Trophoblast cell (in vitro differentiated cells and primary cell): ENCODE data around the gene COPS8.

ENCODE experiments used
- DNase-seq, 2 donors: peaks; one replicate each; pipeline ENCODE4 v3.0.0-alpha.2; 2016
- H2AFZ ChIP-seq: 2 replicates; pipeline ENCODE4 v1.6.1; 2013; ENCODE audit warnings: low read length, moderate library complexity, mild to moderate bottlenecking; ENCODE audit not compliant: insufficient read depth, poor library complexity
- H2AK5ac ChIP-seq: 2 replicates; pipeline ENCODE4 v1.6.1; 2013; ENCODE audit warnings: mild to moderate bottlenecking, low read length
- H2BK120ac ChIP-seq: 2 replicates; pipeline ENCODE4 v1.6.1; 2013; ENCODE audit warnings: low read length, mild to moderate bottlenecking, moderate library complexity; ENCODE audit not compliant: insufficient read depth, poor library complexity
- H2BK12ac ChIP-seq: 2 replicates; pipeline ENCODE4 v1.6.1; 2013; ENCODE audit warnings: mild to moderate bottlenecking, low read length, moderate library complexity
- H2BK5ac ChIP-seq: 2 replicates; pipeline ENCODE4 v1.6.1; 2013; ENCODE audit warnings: low read length, low read depth, moderate library complexity, mild to moderate bottlenecking; ENCODE audit not compliant: poor library complexity
- H3K14ac ChIP-seq: 2 replicates; pipeline ENCODE4 v1.6.1; 2013; ENCODE audit warnings: mild to moderate bottlenecking, low read length
- H3K18ac ChIP-seq: 2 replicates; pipeline ENCODE4 v1.6.1; 2013; ENCODE audit warnings: mild to moderate bottlenecking, low read length
- H3K23ac ChIP-seq: 2 replicates; pipeline ENCODE4 v1.6.1; 2013; ENCODE audit warnings: low read length
- H3K27ac ChIP-seq: 2 replicates; pipeline ENCODE4 v1.5.1; 2013; ENCODE audit warnings: low read depth, mild to moderate bottlenecking, inconsistent platforms, low read length, moderate library complexity
- H3K27me3 ChIP-seq: 2 replicates; pipeline ENCODE4 v1.6.1; 2013; ENCODE audit warnings: inconsistent platforms, mild to moderate bottlenecking, low read length, moderate library complexity; ENCODE audit not compliant: insufficient read depth
- H3K36me3 ChIP-seq, 2 experiments: 1 replicate in 1 of 2; 2 replicates in 1 of 2; pipeline ENCODE4 v1.6.1; 2013; ENCODE audit warnings: low read length in 2 of 2, mild to moderate bottlenecking in 2 of 2, moderate library complexity in 1 of 2; ENCODE audit not compliant: insufficient read depth in 2 of 2, control insufficient read depth in 1 of 2
- H3K4ac ChIP-seq: 2 replicates; pipeline ENCODE4 v1.6.1; 2013; ENCODE audit warnings: low read depth, mild to moderate bottlenecking, low read length, moderate library complexity
- H3K4me1 ChIP-seq, 2 experiments: 1 replicate in 1 of 2; 2 replicates in 1 of 2; pipeline ENCODE4 v1.6.1; 2013; ENCODE audit warnings: low read length in 2 of 2, mild to moderate bottlenecking in 2 of 2, moderate library complexity in 1 of 2; ENCODE audit not compliant: insufficient read depth in 2 of 2, control insufficient read depth in 1 of 2
- H3K4me2 ChIP-seq: 2 replicates; pipeline ENCODE4 v1.6.1; 2013; ENCODE audit warnings: inconsistent platforms, mild to moderate bottlenecking, low read length, moderate library complexity
- H3K4me3 ChIP-seq: 2 replicates; pipeline ENCODE4 v1.5.1; 2013; ENCODE audit warnings: mild to moderate bottlenecking, low read depth, low read length, inconsistent platforms
- H3K79me1 ChIP-seq: one replicate; pipeline ENCODE4 v1.6.1; 2013; ENCODE audit warnings: low read length
- H3K79me2 ChIP-seq: 2 replicates; pipeline ENCODE4 v1.6.1; 2013; ENCODE audit warnings: low read length, mild to moderate bottlenecking; ENCODE audit not compliant: control insufficient read depth, insufficient read depth, poor library complexity
- H3K9ac ChIP-seq: 2 replicates; pipeline ENCODE4 v1.6.1; 2013; ENCODE audit warnings: mild to moderate bottlenecking, low read length
- H3K9me3 ChIP-seq: 2 replicates; pipeline ENCODE4 v1.6.1; 2013; ENCODE audit warnings: low read depth, mild to moderate bottlenecking, control low read depth, inconsistent platforms, low read length; ENCODE audit not compliant: insufficient read depth
- H4K12ac ChIP-seq: 2 replicates; pipeline ENCODE4 v1.6.1; 2013; ENCODE audit warnings: low read depth, mild to moderate bottlenecking, low read length, moderate library complexity
- H4K8ac ChIP-seq: 2 replicates; pipeline ENCODE4 v1.6.1; 2013; ENCODE audit warnings: low read depth, mild to moderate bottlenecking, low read length, moderate library complexity
- H4K91ac ChIP-seq: one replicate; pipeline ENCODE4 v1.6.1; 2013; ENCODE audit warnings: low read depth, mild to moderate bottlenecking, low read length, moderate library complexity
- WGBS: extraction: QIAGEN DNeasy Blood & Tissue Kit; methylation state at CpG from one replicate; pipeline ENCODE4 v1.1.7; 2013; ENCODE audit warnings: missing lambda C conversion rate; ENCODE audit not compliant: insufficient read length, insufficient coverage; ENCODE audit errors: extremely low coverage; 5-methylcytosine and 5-hydroxymethylcytosine counted together

The COPS8 gene

DNA sequence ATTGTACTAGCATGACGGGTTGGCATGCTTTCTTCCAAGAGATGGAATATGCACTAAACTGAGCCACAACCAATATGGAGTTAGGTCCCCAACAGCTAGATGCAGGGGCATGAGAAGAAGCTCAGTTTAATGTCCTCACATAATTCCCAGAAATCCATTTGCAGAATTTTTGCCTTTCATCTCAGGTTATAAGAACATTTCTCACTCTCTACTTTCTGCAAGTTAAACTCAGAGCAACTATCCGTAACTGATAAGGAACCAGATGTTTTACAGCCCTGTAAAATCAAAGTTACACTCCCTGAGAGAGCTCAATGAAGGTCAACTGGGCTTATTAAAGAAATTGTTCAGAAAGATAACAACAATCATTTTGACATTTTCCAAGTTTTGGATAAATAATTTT, 30.7 kb downstream of the COPS8 start:
- no peak overlapping the region for H2AK5ac ChIP-seq
- no peak overlapping the region for H3K23ac ChIP-seq
- H3K18ac ChIP-seq: no peak overlapping the region
- no peaks in the 10 kb centered on the region for H3K36me3 ChIP-seq
- H3K9me3 ChIP-seq: no peaks in the 10 kb centered on the region
- H4K12ac ChIP-seq: no peak overlapping the region
- no peak overlapping the region for H4K8ac ChIP-seq
- H2BK12ac ChIP-seq: no peak overlapping the region
- H2BK5ac ChIP-seq: no peak overlapping the region
- no peak overlapping the region for H3K4me2 ChIP-seq
- no peak overlapping the region for H3K9ac ChIP-seq
- no peaks in the 10 kb centered on the region for H3K27me3 ChIP-seq
- H4K91ac ChIP-seq: no peak overlapping the region
- no peak overlapping the region for H3K4ac ChIP-seq
- H3K4me3 ChIP-seq: no peak overlapping the region
- H3K14ac ChIP-seq: no peak overlapping the region
- no peak overlapping the region for H2BK120ac ChIP-seq
- no peaks in the 10 kb centered on the region for H3K4me1 ChIP-seq
- H3K79me2 ChIP-seq: no peaks in the 10 kb centered on the region
- H2AFZ ChIP-seq: no peak overlapping the region
- no CpG with 5 or more reads among the region's 2 CpGs for WGBS
- DNase-seq: no peak
- H3K79me1 ChIP-seq: no peaks in the 10 kb centered on the region
- no peak overlapping the region for H3K27ac ChIP-seq

- no peak overlapping the region for H2AK5ac ChIP-seq
- no peak overlapping the region for H4K91ac ChIP-seq
- no peak overlapping the region for H4K8ac ChIP-seq
- no peaks in the 10 kb centered on the region for H3K79me2 ChIP-seq
- H3K36me3 ChIP-seq: no peaks in the 10 kb centered on the region
- H3K18ac ChIP-seq: no peak overlapping the region
- no peak overlapping the region for H3K27ac ChIP-seq
- H2BK5ac ChIP-seq: no peak overlapping the region
- WGBS: no CpG with 5 or more reads among the region's 1 CpG
- H3K9me3 ChIP-seq: no peaks in the 10 kb centered on the region
- no peaks in the 10 kb centered on the region for H3K79me1 ChIP-seq
- H3K9ac ChIP-seq: no peak overlapping the region
- no peaks in the 10 kb centered on the region for H3K4me1 ChIP-seq
- no peak for DNase-seq
- H3K4me2 ChIP-seq: no peak overlapping the region
- no peak overlapping the region for H4K12ac ChIP-seq
- H3K14ac ChIP-seq: no peak overlapping the region
- no peak overlapping the region for H2BK12ac ChIP-seq
- no peak overlapping the region for H2AFZ ChIP-seq
- H3K23ac ChIP-seq: no peak overlapping the region
- H3K4ac ChIP-seq: no peak overlapping the region
- H3K4me3 ChIP-seq: no peak overlapping the region
- no peak overlapping the region for H2BK120ac ChIP-seq
- H3K27me3 ChIP-seq: no peaks in the 10 kb centered on the region
Measured at GRCh38 chr2:237118025-237118424, 32.3 kb downstream of the COPS8 start.

GRCh38 chr2:237118561-237119155, 33.0 kb downstream of the COPS8 start:
- Histone ChIP-seq H2BK120ac (no peak overlapping the region), H4K12ac (no peak overlapping the region), H3K4me1 (no peaks in the 10 kb centered on the region), H4K8ac (no peak overlapping the region), H4K91ac (no peak overlapping the region), H3K14ac (no peak overlapping the region), H2AK5ac (no peak overlapping the region), H3K79me1 (no peaks in the 10 kb centered on the region), H3K27me3 (no peaks in the 10 kb centered on the region), H3K4ac (no peak overlapping the region), H3K4me3 (no peak overlapping the region), H3K36me3 (no peaks in the 10 kb centered on the region), H2AFZ (no peak overlapping the region), H3K79me2 (no peaks in the 10 kb centered on the region), H3K23ac (no peak overlapping the region), H3K9ac (no peak overlapping the region), H3K4me2 (no peak overlapping the region), H2BK5ac (no peak overlapping the region), H2BK12ac (no peak overlapping the region), H3K18ac (no peak overlapping the region), H3K9me3 (no peaks in the 10 kb centered on the region), H3K27ac (no peak overlapping the region)
- WGBS: no CpG with 5 or more reads among the region's 6 CpGs
- DNase-seq: no peak

DNA sequence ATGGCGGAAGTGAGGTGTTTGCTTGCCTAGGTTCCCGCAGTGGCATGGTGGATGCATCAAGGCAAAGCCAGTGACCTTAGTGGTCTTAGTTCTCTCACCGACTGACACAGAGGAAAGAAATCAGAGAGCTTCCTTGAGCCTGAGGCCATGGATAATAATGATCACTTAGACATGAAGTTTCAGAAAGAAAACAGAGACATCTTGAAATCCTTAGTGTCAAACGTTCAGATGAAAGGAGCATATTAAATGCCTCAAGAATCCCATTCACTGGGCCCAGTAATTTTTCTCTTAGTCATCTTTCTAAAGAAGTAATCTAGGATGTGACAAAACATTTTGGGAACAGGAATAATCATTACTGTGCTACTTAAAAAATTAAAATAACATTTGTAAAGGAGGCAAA, 35.2 kb downstream of the COPS8 start:
- H2BK12ac ChIP-seq: no peak overlapping the region
- no peaks in the 10 kb centered on the region for H3K36me3 ChIP-seq

More for the DNA sequence above, 35.2 kb downstream of the COPS8 start:
- no peaks in the 10 kb centered on the region for H3K9me3 ChIP-seq
- H3K9ac ChIP-seq: no peak overlapping the region
- H3K23ac ChIP-seq: no peak overlapping the region
- no peak overlapping the region for H3K27ac ChIP-seq
- H2AK5ac ChIP-seq: no peak overlapping the region
- H4K8ac ChIP-seq: no peak overlapping the region
- no peak overlapping the region for H3K18ac ChIP-seq
- H2BK5ac ChIP-seq: no peak overlapping the region
- no peak overlapping the region for H3K4me3 ChIP-seq
- no peak overlapping the region for H4K12ac ChIP-seq
- H3K27me3 ChIP-seq: no peaks in the 10 kb centered on the region
- no peak overlapping the region for H2BK120ac ChIP-seq
- no peak overlapping the region for H3K14ac ChIP-seq
- H3K4ac ChIP-seq: no peak overlapping the region
- H3K79me1 ChIP-seq: peaks cover 2% of the 10 kb centered on the region
- no peak overlapping the region for H4K91ac ChIP-seq
- H3K4me1 ChIP-seq: peaks cover 0 to 2% of the 10 kb centered on the region in 2 experiments
- no peaks in the 10 kb centered on the region for H3K79me2 ChIP-seq
- no peak overlapping the region for H2AFZ ChIP-seq
- no peak overlapping the region for H3K4me2 ChIP-seq
- whole genome bisulfite sequencing: no CpG with 5 or more reads among the region's 4 CpGs
- DNase-seq: no peak
